ENCODE results near the gene POGLUT3. TPM values are rescaled to one million over a fixed set of nuclear protein-coding genes. Genes with fewer than 3 reads are reported as not detected.

The POGLUT3 gene
- total and polyA plus RNA-seq, 11 donors = 5.3 to 19.8 (median 10.0) TPM

DNA sequence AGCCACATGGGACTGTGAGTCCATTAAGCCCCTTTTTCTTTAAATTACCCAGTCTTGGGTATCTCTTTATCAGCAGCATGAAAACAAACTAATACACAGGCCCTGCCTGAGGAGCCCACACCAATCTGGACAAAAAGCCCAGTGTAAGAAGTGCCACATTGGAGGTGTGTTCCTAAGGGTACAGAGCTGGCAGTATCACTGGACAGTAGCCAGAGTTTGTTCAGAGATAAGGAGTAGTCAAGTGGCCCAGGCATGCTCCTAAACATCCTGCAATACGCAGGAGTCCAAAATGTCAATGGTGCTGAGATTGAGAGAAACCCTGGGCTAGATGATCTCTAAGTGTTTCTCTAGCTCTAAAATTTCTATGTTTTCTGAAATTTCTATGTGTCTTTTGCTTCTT lies 27.0 kb upstream of the POGLUT3 start:
- Histone ChIP-seq H3K9me3 (no peaks in the 10 kb centered on the region), H3K4me1 (no peaks in the 10 kb centered on the region), H3K4me3 (no peak overlapping the region), H3K36me3 (no peaks in the 10 kb centered on the region), H3K27me3 (no peaks in the 10 kb centered on the region), H3K27ac (no peak overlapping the region)
- intact Hi-C loops (cut with DNase I) = loop anchor here in 1 of 10 donors (2.0 kb wide), 1 partner anchor 76 kb away; no protein-coding TSS in a partner anchor
- no peak for DNase-seq
- TF ChIP-seq POLR2A (IDR thresholded peaks at IDR 0.05) = no peak
- TF ChIP-seq CTCF (IDR thresholded peaks at IDR 0.05) = no peak
- WGBS, 4 donors = 80 to 89% (median 83%) methylated on average over 1 of the region's 1 CpG
- no peak for ATAC-seq

DNA sequence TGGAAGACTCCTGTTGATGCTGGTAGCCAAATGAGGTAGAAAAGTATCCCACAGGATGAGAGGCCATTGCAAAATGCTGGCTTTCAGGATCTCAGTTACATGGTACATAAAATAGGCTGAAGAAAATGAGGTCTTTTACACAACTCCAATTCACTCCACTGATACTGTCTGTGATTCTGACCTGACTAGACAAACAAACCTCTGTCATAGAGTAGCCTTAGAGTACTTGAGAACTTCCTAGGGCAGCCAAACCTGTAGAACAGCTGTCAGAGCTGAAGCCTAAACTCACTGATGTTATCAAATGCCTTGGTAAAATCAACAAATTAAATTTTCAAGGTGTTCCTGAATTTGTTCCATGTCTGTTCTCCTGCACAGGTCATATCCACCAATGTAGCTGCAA lies 26.2 kb upstream of the POGLUT3 start:
- intact Hi-C loops (cut with DNase I) = loop anchor here in 1 of 10 donors (2.0 kb wide), 1 partner anchor 76 kb away; no protein-coding TSS in a partner anchor

DNA sequence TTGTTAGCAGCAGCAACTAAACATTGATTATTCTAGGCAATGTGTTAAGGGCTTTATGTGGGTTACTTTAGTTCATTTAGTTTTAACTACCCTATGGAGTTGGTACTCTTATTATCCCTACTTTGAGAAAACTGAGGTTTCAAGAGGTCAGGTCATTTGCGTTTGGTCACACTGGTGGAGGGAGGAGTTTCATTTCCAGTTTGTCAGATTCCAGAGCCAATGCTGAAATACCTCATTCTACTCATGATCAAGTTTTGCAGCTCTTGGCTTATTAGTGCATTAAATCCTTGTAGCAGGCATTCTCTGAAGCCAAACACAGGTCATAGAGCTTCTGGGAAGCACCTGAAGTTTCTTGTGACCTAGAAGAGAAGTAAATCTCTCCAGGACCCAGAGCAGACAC lies 24.1 kb upstream of the POGLUT3 start:
- intact Hi-C loops (cut with DNase I) = no loop called here
- WGBS, 4 donors = 52 to 67% (median 60%) methylated on average over 1 of the region's 1 CpG
- Histone ChIP-seq H3K27ac (no peak overlapping the region), H3K4me3 (no peak overlapping the region), H3K4me1 (no peaks in the 10 kb centered on the region), H3K27me3 (no peaks in the 10 kb centered on the region), H3K9me3 (no peaks in the 10 kb centered on the region), H3K36me3 (no peaks in the 10 kb centered on the region)
- TF ChIP-seq CTCF (IDR thresholded peaks at IDR 0.05) = no peak
- no peak for TF ChIP-seq POLR2A (IDR thresholded peaks at IDR 0.05)
- no peak for ATAC-seq
- DNase-seq = no peak

More for the DNA sequence above, 26.2 kb upstream of the POGLUT3 start:
- no peak overlapping the region for H3K27ac ChIP-seq
- no peaks in the 10 kb centered on the region for H3K4me1 ChIP-seq
- H3K36me3 ChIP-seq = no peaks in the 10 kb centered on the region
- no peaks in the 10 kb centered on the region for H3K27me3 ChIP-seq
- no peaks in the 10 kb centered on the region for H3K9me3 ChIP-seq
- H3K4me3 ChIP-seq = no peak overlapping the region
- ATAC-seq = no peak
- TF ChIP-seq POLR2A (IDR thresholded peaks at IDR 0.05) = no peak
- no peak for TF ChIP-seq CTCF (IDR thresholded peaks at IDR 0.05)
- no peak for DNase-seq

DNA sequence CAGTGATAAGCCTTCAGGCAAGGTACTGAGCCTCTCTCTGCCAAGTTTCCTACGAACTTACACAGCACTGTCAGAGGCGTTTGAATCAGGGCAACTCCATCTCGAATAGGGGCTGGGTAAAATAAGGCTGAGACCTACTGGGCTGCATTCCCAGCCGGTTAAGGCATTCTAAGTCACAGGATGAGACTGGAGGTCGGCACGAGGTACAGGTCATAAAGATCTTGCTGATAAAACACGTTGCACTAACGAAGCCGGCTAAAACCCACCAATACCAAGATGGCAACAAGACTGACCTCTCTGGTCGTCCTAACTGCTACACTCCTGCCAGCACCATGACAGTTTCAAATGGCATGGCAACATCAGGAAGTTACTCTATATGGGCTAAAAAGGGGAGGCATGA lies 20.4 kb upstream of the POGLUT3 start:
- Histone ChIP-seq H3K27ac (no peak overlapping the region), H3K27me3 (no peaks in the 10 kb centered on the region), H3K36me3 (peaks cover 0 to 4% (median 0%) of the 10 kb centered on the region in 9 donors), H3K4me3 (no peak overlapping the region), H3K9me3 (no peaks in the 10 kb centered on the region), H3K4me1 (no peaks in the 10 kb centered on the region)
- intact Hi-C loops (cut with DNase I) = no loop called here
- WGBS, 4 donors = 77 to 81% (median 80%) methylated on average over 10 of the region's 10 CpGs
- ATAC-seq (no peak), DNase-seq (no peak)
- no peak for TF ChIP-seq POLR2A (IDR thresholded peaks at IDR 0.05)
- TF ChIP-seq CTCF (IDR thresholded peaks at IDR 0.05) = no peak
